BLaER1 treated with 17β-estradiol and CSF1 and Interleukin-3, amounts not matched to agents 10 nM and 100 nM (cell line): ENCODE results near the gene TMEM108.
A peak's percentile ranks its signal among the peaks of the same experiment; 100 is the strongest.

Experiments
- H3K27ac ChIP-seq, 11 experiments: shearing (Covaris generic); formaldehyde crosslinking; 2 replicates each; pipeline ENCODE4 v1.8.1; 2022
- H3K27me3 ChIP-seq, 11 experiments: shearing (Covaris generic); formaldehyde crosslinking; 2 replicates each; pipeline ENCODE4 v1.8.1; 2022
- H3K36me3 ChIP-seq, 11 experiments: shearing (Covaris generic); formaldehyde crosslinking; 2 replicates each; pipeline ENCODE4 v1.8.1; 2022
- H3K4me1 ChIP-seq, 10 experiments: shearing (Covaris generic); formaldehyde crosslinking; 2 replicates each; pipeline ENCODE4 v1.8.1; 2022
- H3K4me2 ChIP-seq, 11 experiments: shearing (Covaris generic); formaldehyde crosslinking; 2 replicates each; pipeline ENCODE4 v1.8.1; 2022
- H3K4me3 ChIP-seq, 10 experiments: shearing (Covaris generic); formaldehyde crosslinking; 2 replicates each; pipeline ENCODE4 v1.8.1; 2022
- H3K9ac ChIP-seq, 11 experiments: shearing (Covaris generic); formaldehyde crosslinking; 2 replicates each; pipeline ENCODE4 v1.8.1; 2022
- H3K9me3 ChIP-seq, 11 experiments: shearing (Covaris generic); formaldehyde crosslinking; replicated peaks in 1 of 11; 2 replicates each; pipeline ENCODE4 v1.8.1; 2022
- H4K20me1 ChIP-seq, 11 experiments: shearing (Covaris generic); formaldehyde crosslinking; 2 replicates each; pipeline ENCODE4 v1.8.1; 2022
- Cebpa-rat ChIP-seq, 11 experiments: shearing (Covaris generic); IDR thresholded peaks; 2 replicates each; pipeline ENCODE4 v1.8.1; 2022

The TMEM108 gene

GRCh38 chr3:133162670-133163305, 124.6 kb downstream of the TMEM108 start:
- no peak overlapping the region for H3K27ac ChIP-seq
- TF ChIP-seq Cebpa-rat (IDR thresholded peaks at IDR 0.05): no peak
- H4K20me1 ChIP-seq: no peaks in the 10 kb centered on the region
- H3K36me3 ChIP-seq: no peaks in the 10 kb centered on the region
- no peaks in the 10 kb centered on the region for H3K4me1 ChIP-seq
- H3K9ac ChIP-seq: no peak overlapping the region
- H3K4me2 ChIP-seq: no peak overlapping the region
- H3K4me3 ChIP-seq: no peak overlapping the region
- no peaks in the 10 kb centered on the region for H3K27me3 ChIP-seq
- peaks cover 10 to 15% (median 12%) of the 10 kb centered on the region in 11 experiments for H3K9me3 ChIP-seq

- TF ChIP-seq Cebpa-rat (IDR thresholded peaks at IDR 0.05): no peak
- H3K4me1 ChIP-seq: peaks cover 0 to 5% (median 0%) of the 10 kb centered on the region in 10 experiments; a peak in 4 of 20 replicates
- H3K9me3 ChIP-seq: peaks cover 16 to 24% (median 20%) of the 10 kb centered on the region in 11 experiments
- no peak overlapping the region for H3K27ac ChIP-seq
- no peaks in the 10 kb centered on the region for H3K27me3 ChIP-seq
- no peak overlapping the region for H3K9ac ChIP-seq
- 0 out of 20 replicates have a peak overlapping the region, but pooled peaks of 1 of the 10 experiments have one; percentile 27 for H3K4me3 ChIP-seq
- no peaks in the 10 kb centered on the region for H3K36me3 ChIP-seq
- no peaks in the 10 kb centered on the region for H4K20me1 ChIP-seq
- no peak overlapping the region for H3K4me2 ChIP-seq
These were observed 129.3 kb downstream of the TMEM108 start for GRCh38 chr3:133167340-133168024.

- no peak for TF ChIP-seq Cebpa-rat (IDR thresholded peaks at IDR 0.05)
- no peaks in the 10 kb centered on the region for H3K36me3 ChIP-seq
- H3K9ac ChIP-seq: no peak overlapping the region
- H4K20me1 ChIP-seq: no peaks in the 10 kb centered on the region
- H3K27ac ChIP-seq: no peak overlapping the region
- H3K4me3 ChIP-seq: no peak overlapping the region
- H3K27me3 ChIP-seq: no peaks in the 10 kb centered on the region
- peaks cover 16 to 24% (median 20%) of the 10 kb centered on the region in 11 experiments for H3K9me3 ChIP-seq
- H3K4me1 ChIP-seq: peaks cover 0 to 5% (median 0%) of the 10 kb centered on the region in 10 experiments; a peak in 4 of 20 replicates
- peak overlapping the region in 1 of 11 experiments; percentile 34; a peak in 1 of 22 replicates for H3K4me2 ChIP-seq
These were observed 129.8 kb downstream of the TMEM108 start for GRCh38 chr3:133168025-133168401.

GRCh38 chr3:133169331-133170068, 131.3 kb downstream of the TMEM108 start:
- Histone ChIP-seq H3K4me1 (peaks cover 0 to 5% (median 0%) of the 10 kb centered on the region in 10 experiments; a peak in 4 of 20 replicates), H3K4me3 (no peak overlapping the region), H3K27ac (no peak overlapping the region), H4K20me1 (no peaks in the 10 kb centered on the region), H3K27me3 (no peaks in the 10 kb centered on the region), H3K9me3 (peaks cover 20 to 36% (median 25%) of the 10 kb centered on the region in 11 experiments), H3K9ac (no peak overlapping the region), H3K36me3 (no peaks in the 10 kb centered on the region), H3K4me2 (no peak overlapping the region)
- TF ChIP-seq Cebpa-rat (IDR thresholded peaks at IDR 0.05): no peak

GRCh38 chr3:133171831-133172230, 133.6 kb downstream of the TMEM108 start:
- no peak overlapping the region for H3K9ac ChIP-seq
- no peaks in the 10 kb centered on the region for H3K27me3 ChIP-seq
- no peak overlapping the region for H3K4me2 ChIP-seq
- H3K4me3 ChIP-seq: no peak overlapping the region
- TF ChIP-seq Cebpa-rat (IDR thresholded peaks at IDR 0.05): no peak
- H3K27ac ChIP-seq: no peak overlapping the region
- H3K9me3 ChIP-seq: peaks cover 18 to 32% (median 21%) of the 10 kb centered on the region in 11 experiments
- no peaks in the 10 kb centered on the region for H4K20me1 ChIP-seq
- H3K4me1 ChIP-seq: peaks cover 0 to 5% (median 0%) of the 10 kb centered on the region in 10 experiments; a peak in 4 of 20 replicates
- no peaks in the 10 kb centered on the region for H3K36me3 ChIP-seq

- H3K36me3 ChIP-seq: no peaks in the 10 kb centered on the region
- no peak overlapping the region for H3K4me2 ChIP-seq
- no peaks in the 10 kb centered on the region for H3K9me3 ChIP-seq
- H3K27ac ChIP-seq: no peak overlapping the region
- no peak for TF ChIP-seq Cebpa-rat (IDR thresholded peaks at IDR 0.05)
- no peaks in the 10 kb centered on the region for H3K4me1 ChIP-seq
- no peak overlapping the region for H3K4me3 ChIP-seq
- H4K20me1 ChIP-seq: no peaks in the 10 kb centered on the region
- no peak overlapping the region for H3K9ac ChIP-seq
- no peaks in the 10 kb centered on the region for H3K27me3 ChIP-seq
These were observed 143.4 kb downstream of the TMEM108 start for GRCh38 chr3:133181392-133182150.

GRCh38 chr3:133187870-133188379, 149.7 kb downstream of the TMEM108 start:
- H4K20me1 ChIP-seq: no peaks in the 10 kb centered on the region
- H3K4me1 ChIP-seq: no peaks in the 10 kb centered on the region
- no peak overlapping the region for H3K4me3 ChIP-seq
- no peak overlapping the region for H3K9ac ChIP-seq
- H3K27ac ChIP-seq: no peak overlapping the region
- H3K9me3 ChIP-seq: no peaks in the 10 kb centered on the region
- H3K4me2 ChIP-seq: no peak overlapping the region
- TF ChIP-seq Cebpa-rat (IDR thresholded peaks at IDR 0.05): no peak
- no peaks in the 10 kb centered on the region for H3K27me3 ChIP-seq
- no peaks in the 10 kb centered on the region for H3K36me3 ChIP-seq

- no peak for TF ChIP-seq Cebpa-rat (IDR thresholded peaks at IDR 0.05)
- Histone ChIP-seq H3K4me2 (no peak overlapping the region), H4K20me1 (no peaks in the 10 kb centered on the region), H3K27ac (no peak overlapping the region), H3K36me3 (no peaks in the 10 kb centered on the region), H3K4me3 (no peak overlapping the region), H3K27me3 (no peaks in the 10 kb centered on the region), H3K9ac (no peak overlapping the region), H3K9me3 (no peaks in the 10 kb centered on the region), H3K4me1 (no peaks in the 10 kb centered on the region)
These were observed 150.8 kb downstream of the TMEM108 start for GRCh38 chr3:133188996-133189395.

GRCh38 chr3:133189893-133190292, 151.7 kb downstream of the TMEM108 start:
- no peaks in the 10 kb centered on the region for H3K36me3 ChIP-seq
- H3K4me2 ChIP-seq: no peak overlapping the region
- no peak for TF ChIP-seq Cebpa-rat (IDR thresholded peaks at IDR 0.05)
- H3K27ac ChIP-seq: no peak overlapping the region
- H3K9me3 ChIP-seq: no peaks in the 10 kb centered on the region
- no peaks in the 10 kb centered on the region for H3K27me3 ChIP-seq
- H3K9ac ChIP-seq: no peak overlapping the region
- no peak overlapping the region for H3K4me3 ChIP-seq
- H3K4me1 ChIP-seq: no peaks in the 10 kb centered on the region
- no peaks in the 10 kb centered on the region for H4K20me1 ChIP-seq
